H1 (cell line): Measurements from ENCODE around the gene WDR4. TPM values are rescaled to one million over a fixed set of nuclear protein-coding genes. Genes with fewer than 3 reads are reported as not detected.

ENCODE experiments used
- CTCF ChIA-PET: fragments of 300-600 bp; sonication (Branson Sonifier 250); formaldehyde crosslinking; loops from one replicate; lab custom pipeline; 2021; ENCODE audit not compliant: partially characterized antibody; lab: Charles Lee
- POLR2A ChIA-PET: fragments of 300-600 bp; sonication (Branson Sonifier 250); formaldehyde crosslinking; loops from one replicate; lab custom pipeline; 2021; ENCODE audit warnings: inconsistent platforms; ENCODE audit not compliant: partially characterized antibody; lab: Charles Lee
- DNase-seq, 2 experiments: peaks; one replicate each; pipeline versions ENCODE4 v3.0.0 to v3.0.0-alpha.2; 2010 to 2022; ENCODE audit warnings: low spot score in 2 of 2, low read depth in 1 of 2, mixed read lengths in 1 of 2
- FAIRE-seq: peaks from 2 replicates; lab custom pipeline; 2011; peaks lifted over from hg19 to GRCh38; lab: Jason Lieb, UNC
- H2AFZ ChIP-seq: 2 replicates; pipeline ENCODE4 v1.8.1; 2012; ENCODE audit warnings: low read length, inconsistent platforms
- H2AK5ac ChIP-seq: 2 replicates; pipeline ENCODE4 v1.6.1; 2013; ENCODE audit warnings: low read depth, low read length
- H2BK120ac ChIP-seq: replicated peaks from 2 replicates; pipeline ENCODE3; 2013; ENCODE audit warnings: low read depth, low read length, inconsistent platforms
- H2BK12ac ChIP-seq: 2 replicates; pipeline ENCODE4 v1.6.1; 2013; ENCODE audit warnings: low read depth, low read length
- H2BK15ac ChIP-seq: 2 replicates; pipeline ENCODE4 v1.6.1; 2013; ENCODE audit warnings: low read length
- H2BK20ac ChIP-seq: 2 replicates; pipeline ENCODE4 v1.6.1; 2013; ENCODE audit warnings: low read length
- H2BK5ac ChIP-seq: 2 replicates; pipeline ENCODE4 v1.6.1; 2013; ENCODE audit warnings: low read depth, low read length
- H3K14ac ChIP-seq: 2 replicates; pipeline ENCODE4 v1.6.1; 2013; ENCODE audit warnings: inconsistent platforms; ENCODE audit not compliant: insufficient read length
- H3K18ac ChIP-seq: 2 replicates; pipeline ENCODE4 v1.6.1; 2013; ENCODE audit warnings: low read length; ENCODE audit errors: extremely low read depth
- H3K23ac ChIP-seq: 2 replicates; pipeline ENCODE4 v1.6.1; 2013; ENCODE audit warnings: inconsistent platforms; ENCODE audit not compliant: insufficient read length
- H3K23me2 ChIP-seq: 2 replicates; pipeline ENCODE4 v1.6.1; 2013; ENCODE audit warnings: low read depth, low read length
- H3K27ac ChIP-seq: 2 replicates; pipeline ENCODE4 v1.6.1; 2011; ENCODE audit warnings: low read depth, low read length, inconsistent platforms
- H3K27me3 ChIP-seq, 4 experiments: replicated peaks in 1 of 4; 1 replicate in 1 of 4; 2 replicates in 3 of 4; pipeline versions ENCODE4 v1.6.1 to v1.8.1; 2011 to 2013; ENCODE audit warnings: low read length in 3 of 4, mild to moderate bottlenecking in 3 of 4, inconsistent platforms in 2 of 4, mixed read lengths in 2 of 4, moderate library complexity in 1 of 4; ENCODE audit not compliant: control insufficient read depth in 3 of 4, insufficient read depth in 3 of 4; ENCODE audit errors: extremely low read depth in 1 of 4
- H3K36me3 ChIP-seq, 4 experiments: 2 replicates each; pipeline versions ENCODE4 v1.6.1 to v1.8.1; 2011 to 2013; ENCODE audit warnings: mild to moderate bottlenecking in 4 of 4, low read length in 3 of 4, moderate library complexity in 2 of 4, control low read depth in 1 of 4, inconsistent platforms in 1 of 4; ENCODE audit not compliant: insufficient read depth in 4 of 4, control insufficient read depth in 2 of 4
- H3K4ac ChIP-seq: replicated peaks from 2 replicates; pipeline ENCODE3; 2013; ENCODE audit warnings: low read length, low read depth, mixed read lengths, inconsistent platforms; ENCODE audit not compliant: insufficient read length
- H3K4me1 ChIP-seq, 4 experiments: replicated peaks in 1 of 4; 1 replicate in 1 of 4; 2 replicates in 3 of 4; pipeline versions ENCODE4 v1.6.1 to v1.8.1; 2011 to 2013; ENCODE audit warnings: low read length in 3 of 4, inconsistent platforms in 2 of 4, mixed read lengths in 1 of 4; ENCODE audit not compliant: insufficient read depth in 4 of 4, control insufficient read depth in 3 of 4
- H3K4me2 ChIP-seq, 2 experiments: 2 replicates each; pipeline versions ENCODE4 v1.6.1 to v1.8.1; 2011 to 2013; ENCODE audit warnings: low read depth in 2 of 2, low read length in 2 of 2, control low read depth in 1 of 2, inconsistent platforms in 1 of 2, mild to moderate bottlenecking in 1 of 2; ENCODE audit not compliant: insufficient read depth in 1 of 2
- H3K4me3 ChIP-seq, 4 experiments: fragments of 200-600, 300-600 bp in 1 of 4; sonication (generic), shearing (Covaris generic), sonication (Bioruptor Twin) in 1 of 4; 2 replicates each; pipeline versions ENCODE4 v1.5.1 to v1.8.1; 2011 to 2016; ENCODE audit warnings: low read length in 4 of 4, low read depth in 3 of 4, control low read depth in 2 of 4, inconsistent platforms in 2 of 4, mild to moderate bottlenecking in 2 of 4, mixed read lengths in 1 of 4, moderate library complexity in 1 of 4; ENCODE audit not compliant: insufficient read depth in 2 of 4; ENCODE audit errors: extremely low read depth in 1 of 4
- H3K56ac ChIP-seq: replicated peaks from 2 replicates; pipeline ENCODE3; 2013; ENCODE audit warnings: low read depth, mild to moderate bottlenecking, mixed read lengths, low read length, inconsistent platforms; ENCODE audit not compliant: insufficient read length
- H3K79me1 ChIP-seq: 2 replicates; pipeline ENCODE4 v1.6.1; 2013; ENCODE audit warnings: low read depth, low read length, control low read depth
- H3K79me2 ChIP-seq, 2 experiments: 2 replicates each; pipeline versions ENCODE4 v1.6.1 to v1.8.1; 2012 to 2013; ENCODE audit warnings: low read length in 2 of 2, mild to moderate bottlenecking in 2 of 2, inconsistent platforms in 1 of 2; ENCODE audit not compliant: insufficient read depth in 2 of 2, control insufficient read depth in 1 of 2
- H3K9ac ChIP-seq, 4 experiments: replicated peaks in 1 of 4; 1 replicate in 1 of 4; 2 replicates in 3 of 4; pipeline versions ENCODE4 v1.6.1 to v1.8.1; 2011 to 2013; ENCODE audit warnings: low read depth in 3 of 4, low read length in 3 of 4, control low read depth in 2 of 4, mild to moderate bottlenecking in 2 of 4, moderate library complexity in 2 of 4, inconsistent platforms in 1 of 4; ENCODE audit errors: extremely low read depth in 1 of 4
- H3K9me3 ChIP-seq, 2 experiments: 2 replicates each; pipeline versions ENCODE4 v1.6.1 to v1.8.1; 2012 to 2013; ENCODE audit warnings: mild to moderate bottlenecking in 2 of 2, moderate library complexity in 2 of 2, control low read depth in 1 of 2, inconsistent platforms in 1 of 2, low read depth in 1 of 2, low read length in 1 of 2, mixed read lengths in 1 of 2; ENCODE audit not compliant: insufficient read depth in 2 of 2
- H4K20me1 ChIP-seq, 2 experiments: replicated peaks in 1 of 2; 2 replicates each; pipeline versions ENCODE3 to v1.8.1; 2011 to 2013; ENCODE audit warnings: inconsistent platforms in 2 of 2, low read length in 2 of 2, mild to moderate bottlenecking in 1 of 2; ENCODE audit not compliant: insufficient read depth in 2 of 2, control insufficient read depth in 1 of 2
- H4K5ac ChIP-seq: 2 replicates; pipeline ENCODE4 v1.6.1; 2013; ENCODE audit warnings: low read length, low read depth, mixed read lengths, inconsistent platforms; ENCODE audit not compliant: insufficient read length
- H4K8ac ChIP-seq: 2 replicates; pipeline ENCODE4 v1.8.0; 2013; ENCODE audit warnings: mild to moderate bottlenecking, moderate library complexity, low read length, inconsistent platforms; ENCODE audit not compliant: insufficient read depth; ENCODE audit errors: extremely low read depth
- H4K91ac ChIP-seq: replicated peaks from 2 replicates; pipeline ENCODE3; 2013; ENCODE audit warnings: low read length, mixed read lengths, inconsistent platforms; ENCODE audit not compliant: insufficient read length
- CTBP2 ChIP-seq: IDR thresholded peaks from 2 replicates; pipeline ENCODE4 v1.7.0; 2011; ENCODE audit warnings: borderline replicate concordance, mild to moderate bottlenecking, moderate library complexity, mixed read lengths, low read length; ENCODE audit not compliant: insufficient read depth, insufficient read length
- HDAC2 ChIP-seq, 2 experiments: fragments of 300-600 bp in 1 of 2; sonication (generic) in 1 of 2; IDR thresholded peaks; 2 replicates each; pipeline ENCODE4 v1.6.1; 2011 to 2012; ENCODE audit warnings: low read depth in 2 of 2, low read length in 2 of 2, mild to moderate bottlenecking in 2 of 2, moderate library complexity in 2 of 2, borderline replicate concordance in 1 of 2, inconsistent platforms in 1 of 2
- RFX5 ChIP-seq: IDR thresholded peaks from 2 replicates; pipeline ENCODE4 v1.6.1; 2011; ENCODE audit warnings: low read depth, low read length, improper control_type of control experiment, borderline replicate concordance
- RNF2 ChIP-seq: fragments of 200-900, 300-1000 bp; sonication (generic); IDR thresholded peaks from 2 replicates; pipeline ENCODE4 v1.7.1; 2016; ENCODE audit warnings: borderline replicate concordance, low read depth, mild to moderate bottlenecking, antibody characterized with exemption, low read length; ENCODE audit not compliant: poor library complexity, severe bottlenecking; ENCODE audit errors: missing control alignments
- SRF ChIP-seq: IDR thresholded peaks from 2 replicates; pipeline ENCODE4 v1.6.1; 2011; ENCODE audit warnings: mild to moderate bottlenecking, low read depth, low read length, moderate library complexity
- YY1 ChIP-seq: IDR thresholded peaks from 2 replicates; pipeline ENCODE4 v1.6.1; 2011; ENCODE audit warnings: low read depth, mild to moderate bottlenecking, low read length
- WGBS, 2 experiments: shearing (Covaris generic) in 1 of 2; methylation state at CpG; one replicate each; pipeline versions ENCODE4 v1.1.6 to v1.1.7; 2013 to 2015; ENCODE audit warnings: low lambda C conversion rate in 2 of 2, mixed read lengths in 2 of 2, inconsistent platforms in 1 of 2, low coverage in 1 of 2, missing lambda C conversion rate in 1 of 2; ENCODE audit not compliant: insufficient replicate concordance in 2 of 2, insufficient coverage in 1 of 2, insufficient read length in 1 of 2; ENCODE audit errors: extremely low coverage in 1 of 2, missing lambda C conversion rate in 1 of 2; 5-methylcytosine and 5-hydroxymethylcytosine counted together
- polyA plus RNA-seq, 7 experiments: library from polyadenylated mRNA; depleted of rRNA in 3 of 7; stranded (reverse) in 5 of 7; unstranded in 2 of 7; fragments of >200 nt in 5 of 7; fragments of 200-250 nt in 2 of 7; gene quantifications; 1 replicate in 5 of 7; 2 replicates in 1 of 7; 4 replicates in 1 of 7; pipeline versions ENCODE4 v1.2.1 to v1.2.3, GENCODE V29; 2011 to 2013; ENCODE audit warnings: missing spikeins in 2 of 7, mixed read lengths in 2 of 7
- total RNA-seq: library from RNA; stranded (reverse); fragmentation: NEBNext Ultra II Directional; extraction: Animal tissue kit (Norgen Biotek cat#: 25700); gene quantifications from 2 replicates; pipeline ENCODE4 v1.2.1, GENCODE V29; 2021

WDR4 gene
- total and polyA plus RNA-seq, 2 of the 8 experiments (the other 6 are each of a cell fraction or from before 2014, with no cell fraction given), result 28.9 to 47.8 TPM

GRCh38 chr21:42834726-42835191 is 44.6 kb downstream of the WDR4 start:
- H3K23me2 ChIP-seq, result no peaks in the 10 kb centered on the region
- POLR2A ChIA-PET, result interaction anchor here (1.0 to 1.3 kb wide), 4 partner anchors 8 to 55 kb away, joined by 3 to 6 read pairs (median 4); no protein-coding TSS in a partner anchor
- TF ChIP-seq YY1 (no peak), SRF (no peak), RNF2 (no peak), RFX5 (no peak), CTBP2 (no peak), HDAC2 (IDR thresholded peaks at IDR 0.05; ENCODE audit: borderline replicate concordance in 1 of 2, low read depth in 2 of 2, low read length in 2 of 2) (no peak)
- TF ChIP-seq, all 59 proteins: peak for 0

More at GRCh38 chr21:42834726-42835191, 44.6 kb downstream of the WDR4 start:
- no peak overlapping the region for H3K4ac ChIP-seq
- no peak overlapping the region for H2AFZ ChIP-seq
- H2AK5ac ChIP-seq, result no peak overlapping the region
- H3K4me3 ChIP-seq, result no peak overlapping the region
- no peak overlapping the region for H4K8ac ChIP-seq
- FAIRE-seq (no peak), DNase-seq (peak in 1 of 2 experiments; percentile 46)
- no peak overlapping the region for H2BK12ac ChIP-seq
- H3K27me3 ChIP-seq, result peaks cover 0 to 7% (median 0%) of the 10 kb centered on the region in 4 experiments; a peak in 4 of 7 replicates
- no peak overlapping the region for H3K9ac ChIP-seq
- H3K14ac ChIP-seq, result no peak overlapping the region
- no peak overlapping the region for H3K4me2 ChIP-seq
- H4K20me1 ChIP-seq, result peaks cover 5 to 14% of the 10 kb centered on the region in 2 experiments
- no peak overlapping the region for H3K23ac ChIP-seq
- no peak overlapping the region for H4K91ac ChIP-seq
- no peak overlapping the region for H3K18ac ChIP-seq
- no peak overlapping the region for H4K5ac ChIP-seq
- H2BK15ac ChIP-seq, result no peak overlapping the region
- H3K56ac ChIP-seq, result no peak overlapping the region
- H3K79me2 ChIP-seq, result no peaks in the 10 kb centered on the region
- 96% methylated on average over 12 of the region's 13 CpGs; no CpG with 5 or more reads in 1 of the 2 experiments for WGBS, 2 experiments
- no peaks in the 10 kb centered on the region for H3K79me1 ChIP-seq
- no peaks in the 10 kb centered on the region for H3K9me3 ChIP-seq
- no peak overlapping the region for H2BK120ac ChIP-seq
- no peak overlapping the region for H3K27ac ChIP-seq
- H2BK20ac ChIP-seq, result no peak overlapping the region
- H3K4me1 ChIP-seq, result peaks cover 0 to 7% (median 6%) of the 10 kb centered on the region in 4 experiments; a peak in 5 of 7 replicates
- peaks cover 2 to 9% (median 5%) of the 10 kb centered on the region in 4 experiments; a peak in 5 of 8 replicates for H3K36me3 ChIP-seq
- H2BK5ac ChIP-seq, result no peak overlapping the region
- CTCF ChIA-PET, result interaction anchor here (0.6 to 1.5 kb wide), 3 partner anchors 9 to 47 kb away, joined by 3 to 8 read pairs (median 3); no protein-coding TSS in a partner anchor
